Measurements from ENCODE around the gene LYSET. TPM values are rescaled to one million over a fixed set of nuclear protein-coding genes. Genes with fewer than 3 reads are reported as not detected.

The LYSET gene
- total and polyA plus RNA-seq, 2 donors (not counting 3 experiments of a cell fraction or from before 2014, with no cell fraction given), result 14.3 to 18.4 TPM

GRCh38 chr14:93228550-93228949, 43.4 kb downstream of the LYSET start:
- peaks cover 8% of the 10 kb centered on the region in 2 experiments for H3K36me3 ChIP-seq (ENCODE audit: control insufficient read depth in 2 of 2, extremely low read depth in 1 of 2, insufficient read depth in 2 of 2, low read length in 2 of 2)
- no peaks in the 10 kb centered on the region for H3K4me1 ChIP-seq (ENCODE audit: control insufficient read depth, extremely low read depth, insufficient read depth, low read length)
- no peaks in the 10 kb centered on the region for H3K9me3 ChIP-seq (replicated peaks; ENCODE audit: control insufficient read depth, insufficient read depth, low read length)
- H3K4me3 ChIP-seq (replicated peaks in 1 of 3; ENCODE audit: insufficient read depth in 1 of 3, low read depth in 1 of 3, low read length in 3 of 3), result no peak overlapping the region
- no peak overlapping the region for H3K27ac ChIP-seq (ENCODE audit: insufficient read depth, low read depth, low read length)
- H4K20me1 ChIP-seq (replicated peaks; ENCODE audit: control insufficient read depth, extremely low read depth, insufficient read depth, low read length), result no peaks in the 10 kb centered on the region
- BruUV-seq (replicated peaks), result no TSS peak
- TF ChIP-seq CTCF (IDR thresholded peaks at IDR 0.05; ENCODE audit: extremely low read depth in 1 of 2, insufficient read depth in 1 of 2, low read depth in 1 of 2, low read length in 2 of 2), result no peak
- no peak for TF ChIP-seq POLR2AphosphoS5 (IDR thresholded peaks at IDR 0.05; ENCODE audit: insufficient read depth, low read depth, low read length)
- TF ChIP-seq EZH2 (IDR thresholded peaks at IDR 0.05; ENCODE audit: borderline replicate concordance, low read depth, low read length, severe bottlenecking), result no peak
- TF ChIP-seq MYC (IDR thresholded peaks at IDR 0.05; ENCODE audit: low read depth, low read length), result no peak
- TF ChIP-seq FOS (IDR thresholded peaks at IDR 0.05; ENCODE audit: borderline replicate concordance, insufficient read depth, low read length), result no peak
- no peak for TF ChIP-seq POLR2A (IDR thresholded peaks at IDR 0.05; ENCODE audit: low read depth, low read length)
- no peak for TF ChIP-seq MAX (IDR thresholded peaks at IDR 0.05; ENCODE audit: insufficient read depth, insufficient read length)
- TF ChIP-seq GATA2 (IDR thresholded peaks at IDR 0.05; ENCODE audit: insufficient read depth, insufficient read length, low read depth, low read length), result no peak
- no peak for TF ChIP-seq JUN (IDR thresholded peaks at IDR 0.05; ENCODE audit: borderline replicate concordance, insufficient read depth, insufficient read length, low read depth)
- H2AFZ ChIP-seq (ENCODE audit: low read depth, low read length), result no peak overlapping the region
- H3K79me2 ChIP-seq (ENCODE audit: control insufficient read depth, insufficient read depth, low read length), result no peaks in the 10 kb centered on the region
- no peaks in the 10 kb centered on the region for H3K27me3 ChIP-seq (ENCODE audit: control insufficient read depth in 2 of 2, insufficient read depth in 2 of 2, low read length in 2 of 2)
- H3K9me1 ChIP-seq (replicated peaks; ENCODE audit: control insufficient read depth, extremely low read depth, insufficient read depth, low read length), result no peaks in the 10 kb centered on the region
- DNase-seq (ENCODE audit: low read depth, low spot score) (no peak), FAIRE-seq (no peak)
- dilution Hi-C loops (cut with MboI; ENCODE audit: extremely low pct_ligation_motif_present, low sequenced_read_pairs) (no loop called here), intact Hi-C loops (cut with micrococcal nuclease) (no loop called here)
- POLR2A ChIA-PET, result no interaction called here
- CTCF ChIA-PET, result no interaction called here
- no peak overlapping the region for H3K4me2 ChIP-seq (ENCODE audit: insufficient read depth, low read length)
- H3K9ac ChIP-seq (replicated peaks; ENCODE audit: extremely low read depth, insufficient read depth, low read length), result no peak overlapping the region
